GM23338 (cell line): Measurements from ENCODE around the gene RAPGEF5. TPM values are rescaled to one million over a fixed set of nuclear protein-coding genes. Genes with fewer than 3 reads are reported as not detected.

Experiments used
- ATAC-seq: fragments of 200-7000 bp; cut with Tn5 transposase; 3 replicates; pipeline ENCODE4 v1.9.1; 2020
- DNase-seq: peaks from one replicate; pipeline ENCODE4 v3.0.0-alpha.2; 2015; ENCODE audit warnings: low spot score
- H2AFZ ChIP-seq: fragments of 200-600 bp; sonication (generic); 2 replicates; pipeline ENCODE4 v1.8.0; 2016; ENCODE audit warnings: antibody characterized with exemption, mild to moderate bottlenecking, moderate library complexity
- H3F3A ChIP-seq: fragments of 200-600 bp; sonication (generic); replicated peaks from 2 replicates; pipeline ENCODE4 v1.8.0; 2017; ENCODE audit warnings: antibody characterized with exemption, mixed run types, low read depth
- H3K27ac ChIP-seq: fragments of 200-600 bp; sonication (generic); 2 replicates; pipeline ENCODE4 v1.6.1; 2016; ENCODE audit warnings: low read depth
- H3K27me3 ChIP-seq: fragments of 200-600 bp; sonication (generic); 2 replicates; pipeline ENCODE4 v1.8.0; 2016; ENCODE audit warnings: mild to moderate bottlenecking, mixed run types, moderate library complexity; ENCODE audit not compliant: insufficient read depth
- H3K36me3 ChIP-seq: fragments of 200-600 bp; sonication (generic); 2 replicates; pipeline ENCODE4 v1.8.0; 2016; ENCODE audit warnings: mild to moderate bottlenecking; ENCODE audit not compliant: insufficient read depth
- H3K4me1 ChIP-seq: fragments of 200-600 bp; sonication (generic); 2 replicates; pipeline ENCODE4 v1.8.0; 2016; ENCODE audit warnings: mild to moderate bottlenecking, moderate library complexity; ENCODE audit not compliant: insufficient read depth
- H3K4me2 ChIP-seq: fragments of 200-600 bp; sonication (generic); 2 replicates; pipeline ENCODE4 v1.7.1; 2017; ENCODE audit warnings: mixed run types
- H3K4me3 ChIP-seq: fragments of 200-600 bp; sonication (generic); 2 replicates; pipeline ENCODE4 v1.6.1; 2016; ENCODE audit warnings: mixed run types
- H3K79me2 ChIP-seq: fragments of 200-600 bp; sonication (generic); replicated peaks from 2 replicates; pipeline ENCODE4 v1.8.0; 2017; ENCODE audit warnings: mild to moderate bottlenecking; ENCODE audit not compliant: insufficient read depth
- H3K9me2 ChIP-seq: fragments of 200-600 bp; sonication (generic); 2 replicates; pipeline ENCODE4 v1.8.0; 2017; ENCODE audit not compliant: insufficient read depth
- H4K20me1 ChIP-seq: fragments of 200-600 bp; sonication (generic); replicated peaks from 2 replicates; pipeline ENCODE4 v1.8.0; 2017; ENCODE audit warnings: mild to moderate bottlenecking; ENCODE audit not compliant: insufficient read depth
- H3K27ac Mint-ChIP-seq: 2 replicates; pipeline ENCODE4 v1.8.0; 2020; ENCODE audit warnings: inconsistent platforms, mild to moderate bottlenecking, moderate library complexity, mixed read lengths
- H3K27me3 Mint-ChIP-seq: 3 replicates; pipeline ENCODE4 v1.8.0; 2022; ENCODE audit warnings: low read depth, mild to moderate bottlenecking, moderate library complexity, mixed read lengths, inconsistent platforms; ENCODE audit not compliant: insufficient read depth, poor library complexity
- H3K36me3 Mint-ChIP-seq: 3 replicates; pipeline ENCODE4 v1.8.0; 2021; ENCODE audit warnings: low read depth, mild to moderate bottlenecking, inconsistent platforms, moderate library complexity, mixed read lengths
- H3K4me1 Mint-ChIP-seq: 3 replicates; pipeline ENCODE4 v1.8.0; 2020; ENCODE audit warnings: mild to moderate bottlenecking, inconsistent platforms, mixed read lengths
- H3K4me3 Mint-ChIP-seq: 3 replicates; pipeline ENCODE4 v1.8.0; 2021; ENCODE audit warnings: moderate library complexity, mild to moderate bottlenecking, inconsistent platforms, mixed read lengths
- H3K9me3 Mint-ChIP-seq: 3 replicates; pipeline ENCODE4 v1.8.0; 2020; ENCODE audit warnings: moderate library complexity, mild to moderate bottlenecking, inconsistent platforms, mixed read lengths
- CREB1 ChIP-seq: fragments of 250-450 bp; sonication (Bioruptor Pico); IDR thresholded peaks from 2 replicates; pipeline ENCODE4 v1.5.0; 2020; ENCODE audit warnings: low read depth, mild to moderate bottlenecking, moderate library complexity
- EZH2 ChIP-seq: fragments of 200-600 bp; sonication (generic); IDR thresholded peaks from one replicate; pipeline ENCODE4 v1.8.0; 2017; ENCODE audit warnings: antibody characterized with exemption, mild to moderate bottlenecking, low read depth; ENCODE audit not compliant: unreplicated experiment
- EZH2phosphoT487 ChIP-seq: fragments of 200-600 bp; sonication (generic); IDR thresholded peaks from one replicate; pipeline ENCODE4 v1.8.1; 2018; ENCODE audit warnings: antibody characterized with exemption; ENCODE audit not compliant: unreplicated experiment
- JUNB ChIP-seq: IDR thresholded peaks from one replicate; pipeline ENCODE4 v1.6.1; 2016; ENCODE audit warnings: antibody characterized with exemption; ENCODE audit not compliant: unreplicated experiment
- NANOG ChIP-seq: IDR thresholded peaks from 2 replicates; pipeline ENCODE4 v1.6.1; 2016; ENCODE audit warnings: antibody characterized with exemption, borderline replicate concordance
- POLR2AphosphoS5 ChIP-seq: IDR thresholded peaks from 2 replicates; pipeline ENCODE4 v1.6.1; 2016; ENCODE audit warnings: antibody characterized with exemption, low read depth
- STAT1 ChIP-seq: IDR thresholded peaks from one replicate; pipeline ENCODE4 v1.6.1; 2016; ENCODE audit warnings: antibody characterized with exemption; ENCODE audit not compliant: unreplicated experiment
- ZNF114 ChIP-seq: fragments of 250-450 bp; sonication (Bioruptor Pico); IDR thresholded peaks from 2 replicates; pipeline ENCODE4 v1.5.0; 2020; ENCODE audit warnings: mild to moderate bottlenecking, moderate library complexity
- ZNF331 ChIP-seq: fragments of 250-450 bp; sonication (Bioruptor Pico); IDR thresholded peaks from 2 replicates; pipeline ENCODE4 v1.5.0; 2020; ENCODE audit warnings: low read depth, mild to moderate bottlenecking, moderate library complexity
- polyA plus RNA-seq: library from polyadenylated mRNA; unstranded; fragments of >200 nt; fragmentation: Nextera tagmentation; extraction: Ambion mirVana; gene quantifications from 2 replicates; pipeline ENCODE4 v1.2.1, GENCODE V29; 2016
- total RNA-seq: library from RNA; depleted of rRNA; stranded (reverse); fragments of >200 nt; shearing (Covaris generic); gene quantifications from 2 replicates; pipeline ENCODE4 v1.2.3, GENCODE V29; 2014
- TF ChIP-seq, protein P1 (sequence below): IDR thresholded peaks from 2 replicates; pipeline ENCODE4 v1.6.1; 2016; ENCODE audit warnings: antibody characterized with exemption
- TF ChIP-seq, protein P2 (sequence below), 2 experiments: fragments of 200-600 bp in 1 of 2; sonication (generic) in 1 of 2; conservative IDR thresholded peaks; 2 replicates each; pipeline versions ENCODE4 v1.5.1 to v1.6.1; 2016 to 2017; ENCODE audit warnings: antibody characterized with exemption in 2 of 2, low read depth in 2 of 2, mild to moderate bottlenecking in 2 of 2, moderate library complexity in 1 of 2
- TF ChIP-seq, protein P3 (sequence below): IDR thresholded peaks from one replicate; pipeline ENCODE4 v1.6.1; 2018; ENCODE audit warnings: antibody characterized with exemption; ENCODE audit not compliant: unreplicated experiment
- TF ChIP-seq, protein P4 (sequence below): fragments of 250-450 bp; sonication (Bioruptor Pico); IDR thresholded peaks from 2 replicates; pipeline ENCODE4 v1.5.0; 2020; ENCODE audit warnings: mild to moderate bottlenecking, moderate library complexity

The RAPGEF5 gene
- total and polyA plus RNA-seq, 2 experiments from 2014 or later, result 6.3 to 13.1 TPM

DNA sequence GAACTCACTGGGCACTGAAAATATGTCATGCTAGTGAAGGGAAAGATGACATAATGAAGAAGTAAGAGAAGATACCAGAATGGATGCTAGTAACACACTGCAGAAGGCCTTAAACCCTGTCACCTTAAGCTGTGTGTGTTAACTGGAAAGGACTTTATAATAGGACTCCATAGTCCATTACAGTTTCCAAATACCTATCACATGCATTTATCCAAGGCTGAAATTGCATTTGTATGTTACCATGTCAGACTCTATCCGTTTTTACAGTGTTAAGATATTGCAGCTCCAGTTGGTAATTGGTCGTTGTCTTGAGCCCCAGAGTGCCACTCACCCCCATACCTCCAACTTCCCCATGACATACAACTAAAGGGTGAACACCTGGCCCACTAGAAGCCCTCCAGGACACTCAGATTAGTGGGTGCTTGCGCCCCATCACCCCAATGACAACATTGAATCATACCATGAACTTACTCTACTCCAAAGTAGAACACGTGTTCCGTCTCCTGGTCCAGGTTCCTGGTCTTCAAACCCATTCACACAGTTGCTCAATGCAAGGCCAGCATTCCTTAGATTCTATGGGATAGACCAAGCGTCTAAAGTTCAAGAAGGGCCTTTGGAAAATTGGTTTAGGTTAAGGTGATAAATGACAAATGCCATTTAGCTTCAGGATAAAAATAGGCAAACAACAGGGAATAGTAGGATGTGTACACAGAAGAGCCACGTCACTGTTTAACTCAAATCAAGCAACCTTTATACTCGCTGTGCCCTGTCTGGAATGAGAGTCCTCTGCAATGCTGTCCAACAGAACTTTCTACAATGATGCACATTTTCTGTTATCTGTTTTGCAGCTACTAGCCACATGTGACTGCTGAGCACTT is 2.1 kb upstream of the RAPGEF5 start:
- Histone ChIP-seq H3K4me3 (no peak overlapping the region), H4K20me1 (no peaks in the 10 kb centered on the region), H3K4me2 (no peak overlapping the region), H3K9me2 (peaks cover 12% of the 10 kb centered on the region; the same call in 1 of the 2 replicates), H3F3A (0 out of 2 replicates have a peak, but pooled peaks cover 6% of the 10 kb centered on the region), H3K79me2 (peaks cover 22% of the 10 kb centered on the region), H2AFZ (no peak overlapping the region), H3K27ac (no peak overlapping the region), H3K4me1 (peaks cover 8% of the 10 kb centered on the region), H3K36me3 (no peaks in the 10 kb centered on the region), H3K27me3 (peaks cover 17% of the 10 kb centered on the region)
- no peak for ATAC-seq
- peaks cover 5% of the 10 kb centered on the region; the same call in 2 of the 3 replicates for H3K9me3 Mint-ChIP-seq
- peaks cover 13% of the 10 kb centered on the region for H3K36me3 Mint-ChIP-seq
- H3K27ac Mint-ChIP-seq, result no peak overlapping the region
- no peak overlapping the region for H3K4me3 Mint-ChIP-seq
- peaks cover 14% of the 10 kb centered on the region for H3K27me3 Mint-ChIP-seq
- no peak for DNase-seq
- TF ChIP-seq NANOG, result no peak
- TF ChIP-seq STAT1, result no peak
- TF ChIP-seq CREB1, result no peak
- no peak for TF ChIP-seq POLR2AphosphoS5
- TF ChIP-seq, protein P1, sequence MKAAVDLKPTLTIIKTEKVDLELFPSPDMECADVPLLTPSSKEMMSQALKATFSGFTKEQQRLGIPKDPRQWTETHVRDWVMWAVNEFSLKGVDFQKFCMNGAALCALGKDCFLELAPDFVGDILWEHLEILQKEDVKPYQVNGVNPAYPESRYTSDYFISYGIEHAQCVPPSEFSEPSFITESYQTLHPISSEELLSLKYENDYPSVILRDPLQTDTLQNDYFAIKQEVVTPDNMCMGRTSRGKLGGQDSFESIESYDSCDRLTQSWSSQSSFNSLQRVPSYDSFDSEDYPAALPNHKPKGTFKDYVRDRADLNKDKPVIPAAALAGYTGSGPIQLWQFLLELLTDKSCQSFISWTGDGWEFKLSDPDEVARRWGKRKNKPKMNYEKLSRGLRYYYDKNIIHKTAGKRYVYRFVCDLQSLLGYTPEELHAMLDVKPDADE, result no peak
- no peak for TF ChIP-seq EZH2phosphoT487
- TF ChIP-seq, protein P2, sequence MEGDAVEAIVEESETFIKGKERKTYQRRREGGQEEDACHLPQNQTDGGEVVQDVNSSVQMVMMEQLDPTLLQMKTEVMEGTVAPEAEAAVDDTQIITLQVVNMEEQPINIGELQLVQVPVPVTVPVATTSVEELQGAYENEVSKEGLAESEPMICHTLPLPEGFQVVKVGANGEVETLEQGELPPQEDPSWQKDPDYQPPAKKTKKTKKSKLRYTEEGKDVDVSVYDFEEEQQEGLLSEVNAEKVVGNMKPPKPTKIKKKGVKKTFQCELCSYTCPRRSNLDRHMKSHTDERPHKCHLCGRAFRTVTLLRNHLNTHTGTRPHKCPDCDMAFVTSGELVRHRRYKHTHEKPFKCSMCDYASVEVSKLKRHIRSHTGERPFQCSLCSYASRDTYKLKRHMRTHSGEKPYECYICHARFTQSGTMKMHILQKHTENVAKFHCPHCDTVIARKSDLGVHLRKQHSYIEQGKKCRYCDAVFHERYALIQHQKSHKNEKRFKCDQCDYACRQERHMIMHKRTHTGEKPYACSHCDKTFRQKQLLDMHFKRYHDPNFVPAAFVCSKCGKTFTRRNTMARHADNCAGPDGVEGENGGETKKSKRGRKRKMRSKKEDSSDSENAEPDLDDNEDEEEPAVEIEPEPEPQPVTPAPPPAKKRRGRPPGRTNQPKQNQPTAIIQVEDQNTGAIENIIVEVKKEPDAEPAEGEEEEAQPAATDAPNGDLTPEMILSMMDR (conservative IDR thresholded peaks at IDR 0.05; ENCODE audit: low read depth in 2 of 2), result no peak
- no peak for TF ChIP-seq EZH2
- TF ChIP-seq, protein P3, sequence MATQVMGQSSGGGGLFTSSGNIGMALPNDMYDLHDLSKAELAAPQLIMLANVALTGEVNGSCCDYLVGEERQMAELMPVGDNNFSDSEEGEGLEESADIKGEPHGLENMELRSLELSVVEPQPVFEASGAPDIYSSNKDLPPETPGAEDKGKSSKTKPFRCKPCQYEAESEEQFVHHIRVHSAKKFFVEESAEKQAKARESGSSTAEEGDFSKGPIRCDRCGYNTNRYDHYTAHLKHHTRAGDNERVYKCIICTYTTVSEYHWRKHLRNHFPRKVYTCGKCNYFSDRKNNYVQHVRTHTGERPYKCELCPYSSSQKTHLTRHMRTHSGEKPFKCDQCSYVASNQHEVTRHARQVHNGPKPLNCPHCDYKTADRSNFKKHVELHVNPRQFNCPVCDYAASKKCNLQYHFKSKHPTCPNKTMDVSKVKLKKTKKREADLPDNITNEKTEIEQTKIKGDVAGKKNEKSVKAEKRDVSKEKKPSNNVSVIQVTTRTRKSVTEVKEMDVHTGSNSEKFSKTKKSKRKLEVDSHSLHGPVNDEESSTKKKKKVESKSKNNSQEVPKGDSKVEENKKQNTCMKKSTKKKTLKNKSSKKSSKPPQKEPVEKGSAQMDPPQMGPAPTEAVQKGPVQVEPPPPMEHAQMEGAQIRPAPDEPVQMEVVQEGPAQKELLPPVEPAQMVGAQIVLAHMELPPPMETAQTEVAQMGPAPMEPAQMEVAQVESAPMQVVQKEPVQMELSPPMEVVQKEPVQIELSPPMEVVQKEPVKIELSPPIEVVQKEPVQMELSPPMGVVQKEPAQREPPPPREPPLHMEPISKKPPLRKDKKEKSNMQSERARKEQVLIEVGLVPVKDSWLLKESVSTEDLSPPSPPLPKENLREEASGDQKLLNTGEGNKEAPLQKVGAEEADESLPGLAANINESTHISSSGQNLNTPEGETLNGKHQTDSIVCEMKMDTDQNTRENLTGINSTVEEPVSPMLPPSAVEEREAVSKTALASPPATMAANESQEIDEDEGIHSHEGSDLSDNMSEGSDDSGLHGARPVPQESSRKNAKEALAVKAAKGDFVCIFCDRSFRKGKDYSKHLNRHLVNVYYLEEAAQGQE, result no peak
- TF ChIP-seq ZNF114, result no peak
- no peak for TF ChIP-seq JUNB
- no peak for TF ChIP-seq ZNF331 (CRISPR knock-in tag)
- TF ChIP-seq, protein P4, sequence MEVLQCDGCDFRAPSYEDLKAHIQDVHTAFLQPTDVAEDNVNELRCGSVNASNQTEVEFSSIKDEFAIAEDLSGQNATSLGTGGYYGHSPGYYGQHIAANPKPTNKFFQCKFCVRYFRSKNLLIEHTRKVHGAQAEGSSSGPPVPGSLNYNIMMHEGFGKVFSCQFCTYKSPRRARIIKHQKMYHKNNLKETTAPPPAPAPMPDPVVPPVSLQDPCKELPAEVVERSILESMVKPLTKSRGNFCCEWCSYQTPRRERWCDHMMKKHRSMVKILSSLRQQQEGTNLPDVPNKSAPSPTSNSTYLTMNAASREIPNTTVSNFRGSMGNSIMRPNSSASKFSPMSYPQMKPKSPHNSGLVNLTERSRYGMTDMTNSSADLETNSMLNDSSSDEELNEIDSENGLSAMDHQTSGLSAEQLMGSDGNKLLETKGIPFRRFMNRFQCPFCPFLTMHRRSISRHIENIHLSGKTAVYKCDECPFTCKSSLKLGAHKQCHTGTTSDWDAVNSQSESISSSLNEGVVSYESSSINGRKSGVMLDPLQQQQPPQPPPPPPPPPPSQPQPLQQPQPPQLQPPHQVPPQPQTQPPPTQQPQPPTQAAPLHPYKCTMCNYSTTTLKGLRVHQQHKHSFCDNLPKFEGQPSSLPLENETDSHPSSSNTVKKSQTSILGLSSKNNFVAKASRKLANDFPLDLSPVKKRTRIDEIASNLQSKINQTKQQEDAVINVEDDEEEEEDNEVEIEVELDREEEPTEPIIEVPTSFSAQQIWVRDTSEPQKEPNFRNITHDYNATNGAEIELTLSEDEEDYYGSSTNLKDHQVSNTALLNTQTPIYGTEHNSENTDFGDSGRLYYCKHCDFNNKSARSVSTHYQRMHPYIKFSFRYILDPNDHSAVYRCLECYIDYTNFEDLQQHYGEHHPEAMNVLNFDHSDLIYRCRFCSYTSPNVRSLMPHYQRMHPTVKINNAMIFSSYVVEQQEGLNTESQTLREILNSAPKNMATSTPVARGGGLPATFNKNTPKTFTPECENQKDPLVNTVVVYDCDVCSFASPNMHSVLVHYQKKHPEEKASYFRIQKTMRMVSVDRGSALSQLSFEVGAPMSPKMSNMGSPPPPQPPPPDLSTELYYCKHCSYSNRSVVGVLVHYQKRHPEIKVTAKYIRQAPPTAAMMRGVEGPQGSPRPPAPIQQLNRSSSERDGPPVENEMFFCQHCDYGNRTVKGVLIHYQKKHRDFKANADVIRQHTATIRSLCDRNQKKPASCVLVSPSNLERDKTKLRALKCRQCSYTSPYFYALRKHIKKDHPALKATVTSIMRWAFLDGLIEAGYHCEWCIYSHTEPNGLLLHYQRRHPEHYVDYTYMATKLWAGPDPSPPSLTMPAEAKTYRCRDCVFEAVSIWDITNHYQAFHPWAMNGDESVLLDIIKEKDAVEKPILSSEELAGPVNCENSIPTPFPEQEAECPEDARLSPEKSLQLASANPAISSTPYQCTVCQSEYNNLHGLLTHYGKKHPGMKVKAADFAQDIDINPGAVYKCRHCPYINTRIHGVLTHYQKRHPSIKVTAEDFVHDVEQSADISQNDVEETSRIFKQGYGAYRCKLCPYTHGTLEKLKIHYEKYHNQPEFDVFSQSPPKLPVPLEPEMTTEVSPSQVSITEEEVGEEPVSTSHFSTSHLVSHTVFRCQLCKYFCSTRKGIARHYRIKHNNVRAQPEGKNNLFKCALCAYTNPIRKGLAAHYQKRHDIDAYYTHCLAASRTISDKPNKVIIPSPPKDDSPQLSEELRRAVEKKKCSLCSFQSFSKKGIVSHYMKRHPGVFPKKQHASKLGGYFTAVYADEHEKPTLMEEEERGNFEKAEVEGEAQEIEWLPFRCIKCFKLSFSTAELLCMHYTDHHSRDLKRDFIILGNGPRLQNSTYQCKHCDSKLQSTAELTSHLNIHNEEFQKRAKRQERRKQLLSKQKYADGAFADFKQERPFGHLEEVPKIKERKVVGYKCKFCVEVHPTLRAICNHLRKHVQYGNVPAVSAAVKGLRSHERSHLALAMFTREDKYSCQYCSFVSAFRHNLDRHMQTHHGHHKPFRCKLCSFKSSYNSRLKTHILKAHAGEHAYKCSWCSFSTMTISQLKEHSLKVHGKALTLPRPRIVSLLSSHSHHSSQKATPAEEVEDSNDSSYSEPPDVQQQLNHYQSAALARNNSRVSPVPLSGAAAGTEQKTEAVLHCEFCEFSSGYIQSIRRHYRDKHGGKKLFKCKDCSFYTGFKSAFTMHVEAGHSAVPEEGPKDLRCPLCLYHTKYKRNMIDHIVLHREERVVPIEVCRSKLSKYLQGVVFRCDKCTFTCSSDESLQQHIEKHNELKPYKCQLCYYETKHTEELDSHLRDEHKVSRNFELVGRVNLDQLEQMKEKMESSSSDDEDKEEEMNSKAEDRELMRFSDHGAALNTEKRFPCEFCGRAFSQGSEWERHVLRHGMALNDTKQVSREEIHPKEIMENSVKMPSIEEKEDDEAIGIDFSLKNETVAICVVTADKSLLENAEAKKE (CRISPR knock-in tag), result no peak
- peaks cover 18% of the 10 kb centered on the region for H3K4me1 Mint-ChIP-seq
